AG04450 (cell line): ENCODE measurements around the gene RACGAP1. TPM values are rescaled to one million over a fixed set of nuclear protein-coding genes. Genes with fewer than 3 reads are reported as not detected.

Source experiments
- CTCF ChIA-PET: fragments of 300-600, 350-600 bp; formaldehyde crosslinking; extraction: SDS; loops from one replicate; lab custom pipeline; 2022; ENCODE audit warnings: antibody characterized with exemption, inconsistent platforms; lab: Charles Lee
- POLR2A ChIA-PET: fragments of 350-600 bp; formaldehyde crosslinking; extraction: SDS; loops from one replicate; lab custom pipeline; 2021; ENCODE audit warnings: antibody characterized with exemption, inconsistent platforms; lab: Yijun Ruan, JAX
- DNase-seq: peaks from one replicate; pipeline ENCODE4 v3.0.0-alpha.2; 2011; ENCODE audit warnings: low read depth, low spot score
- H3K27ac ChIP-seq: one replicate; pipeline ENCODE4 v1.5.1; 2012; ENCODE audit warnings: low read depth, low read length, control low read depth
- H3K27me3 ChIP-seq: one replicate; pipeline ENCODE4 v1.6.0; 2012; ENCODE audit warnings: low read length; ENCODE audit not compliant: control insufficient read depth, insufficient read depth
- H3K4me3 ChIP-seq: 2 replicates; pipeline ENCODE4 v1.5.1; 2011; ENCODE audit warnings: mild to moderate bottlenecking, low read depth, low read length, control low read depth
- H3K9me3 ChIP-seq: 2 replicates; pipeline ENCODE4 v1.5.1; 2012; ENCODE audit warnings: low read length; ENCODE audit not compliant: control insufficient read depth, insufficient read depth
- polyA plus RNA-seq: library from polyadenylated mRNA; depleted of rRNA; stranded (reverse); fragments of >200 nt; gene quantifications from 2 replicates; pipeline ENCODE4 v1.2.3, GENCODE V29; 2011
- TF ChIP-seq, protein P1 (sequence below): IDR thresholded peaks from 2 replicates; pipeline ENCODE4 v1.5.1; 2011; ENCODE audit warnings: low read depth, low read length, control low read depth, inconsistent platforms

RACGAP1 gene
- polyA plus RNA-seq, 1 experiment = 26.2 TPM

DNA sequence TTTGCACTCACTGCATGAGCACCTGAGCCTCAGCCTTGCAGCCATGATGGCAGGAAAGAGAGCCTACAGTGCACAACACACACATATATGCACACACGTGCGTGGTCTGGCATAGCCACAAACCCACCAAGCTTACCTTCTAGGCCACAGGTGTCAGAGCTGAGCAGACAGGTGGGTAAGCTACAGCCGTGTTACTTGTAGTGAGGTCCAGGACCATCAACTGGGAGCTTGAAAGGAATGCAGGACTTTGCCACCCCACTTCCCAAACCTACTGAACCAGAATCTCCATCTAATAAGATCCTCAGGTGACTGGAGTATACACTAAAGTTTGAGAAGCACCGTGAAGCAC lies 34.8 kb upstream of the RACGAP1 start:
- no peak for DNase-seq
- Histone ChIP-seq H3K9me3 (no peaks in the 10 kb centered on the region; the same call in 1 of the 2 replicates), H3K27ac (no peak overlapping the region), H3K27me3 (peaks cover 13% of the 10 kb centered on the region), H3K4me3 (no peak overlapping the region)
- CTCF ChIA-PET = interaction anchor here (0.8 to 6.4 kb wide), 4 partner anchors 10 to 115 kb away, joined by 3 to 38 read pairs (median 18); no protein-coding TSS in a partner anchor
- TF ChIP-seq, protein P1, sequence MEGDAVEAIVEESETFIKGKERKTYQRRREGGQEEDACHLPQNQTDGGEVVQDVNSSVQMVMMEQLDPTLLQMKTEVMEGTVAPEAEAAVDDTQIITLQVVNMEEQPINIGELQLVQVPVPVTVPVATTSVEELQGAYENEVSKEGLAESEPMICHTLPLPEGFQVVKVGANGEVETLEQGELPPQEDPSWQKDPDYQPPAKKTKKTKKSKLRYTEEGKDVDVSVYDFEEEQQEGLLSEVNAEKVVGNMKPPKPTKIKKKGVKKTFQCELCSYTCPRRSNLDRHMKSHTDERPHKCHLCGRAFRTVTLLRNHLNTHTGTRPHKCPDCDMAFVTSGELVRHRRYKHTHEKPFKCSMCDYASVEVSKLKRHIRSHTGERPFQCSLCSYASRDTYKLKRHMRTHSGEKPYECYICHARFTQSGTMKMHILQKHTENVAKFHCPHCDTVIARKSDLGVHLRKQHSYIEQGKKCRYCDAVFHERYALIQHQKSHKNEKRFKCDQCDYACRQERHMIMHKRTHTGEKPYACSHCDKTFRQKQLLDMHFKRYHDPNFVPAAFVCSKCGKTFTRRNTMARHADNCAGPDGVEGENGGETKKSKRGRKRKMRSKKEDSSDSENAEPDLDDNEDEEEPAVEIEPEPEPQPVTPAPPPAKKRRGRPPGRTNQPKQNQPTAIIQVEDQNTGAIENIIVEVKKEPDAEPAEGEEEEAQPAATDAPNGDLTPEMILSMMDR = no peak
- POLR2A ChIA-PET = no interaction called here

DNA sequence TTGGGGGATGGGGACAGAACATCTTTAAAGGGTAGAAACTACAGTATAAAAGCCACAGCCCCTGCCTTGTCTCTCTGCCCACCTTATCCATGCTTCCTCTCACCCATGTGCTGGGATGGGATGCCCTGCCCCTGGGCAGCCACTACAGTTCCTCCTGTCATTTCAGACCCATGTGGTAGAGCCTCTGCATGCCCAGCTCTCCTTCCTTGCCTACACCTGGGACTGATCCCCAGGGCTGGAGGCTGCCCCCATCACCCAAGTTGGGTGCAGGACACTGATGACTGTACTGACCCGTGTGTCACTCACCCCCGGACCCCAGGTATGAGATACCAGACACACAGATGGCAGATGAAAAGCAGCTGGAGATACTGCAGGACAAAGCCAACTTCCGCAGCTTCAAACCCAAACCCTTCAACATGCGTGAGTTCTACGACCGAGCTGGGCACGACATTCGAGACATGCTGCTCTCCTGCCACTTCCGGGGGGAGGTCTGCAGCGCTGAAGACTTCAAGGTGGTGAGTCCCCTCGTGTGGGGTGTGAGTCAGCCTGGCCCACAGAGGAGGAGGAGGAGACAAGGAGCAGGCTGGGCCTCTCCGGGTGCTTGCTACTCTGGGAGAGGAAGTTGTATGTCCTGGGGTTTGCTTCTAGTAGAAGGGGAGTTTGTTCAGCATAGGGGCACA lies 34.3 kb upstream of the RACGAP1 start:
- TF ChIP-seq, protein P1 = no peak
- Histone ChIP-seq H3K4me3 (no peak overlapping the region), H3K9me3 (no peaks in the 10 kb centered on the region; the same call in 1 of the 2 replicates), H3K27me3 (peaks cover 13% of the 10 kb centered on the region), H3K27ac (no peak overlapping the region)
- no peak for DNase-seq
- ChIA-PET CTCF (interaction anchor here (0.6 to 6.4 kb wide), 4 partner anchors 10 to 93 kb away, joined by 4 to 38 read pairs (median 18); no protein-coding TSS in a partner anchor), POLR2A (interaction anchor here (1.0 kb wide), 1 partner anchor 77 kb away, joined by 3 read pairs; no protein-coding TSS in a partner anchor)

DNA sequence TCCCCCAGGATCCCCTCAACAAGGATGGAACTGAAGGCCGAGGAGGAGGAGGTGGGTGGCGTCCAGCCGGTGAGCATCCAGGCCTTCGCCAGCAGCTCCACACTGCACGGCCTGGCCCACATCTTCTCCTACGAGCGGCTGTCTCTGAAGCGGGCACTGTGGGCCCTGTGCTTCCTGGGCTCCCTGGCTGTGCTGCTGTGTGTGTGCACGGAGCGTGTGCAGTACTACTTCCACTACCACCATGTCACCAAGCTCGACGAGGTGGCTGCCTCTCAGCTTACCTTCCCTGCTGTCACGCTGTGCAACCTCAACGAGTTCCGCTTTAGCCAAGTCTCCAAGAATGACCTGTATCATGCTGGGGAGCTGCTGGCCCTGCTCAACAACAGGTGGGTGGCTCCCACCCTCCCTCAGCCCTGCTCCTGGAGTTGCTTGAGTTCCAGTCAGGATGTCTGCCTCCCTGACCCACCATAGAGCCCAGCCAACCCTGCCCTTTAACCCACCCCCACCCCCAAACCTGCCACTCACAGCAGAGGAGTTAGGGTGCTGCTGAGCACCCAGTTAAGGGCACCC lies 33.5 kb upstream of the RACGAP1 start:
- peaks cover 13% of the 10 kb centered on the region for H3K27me3 ChIP-seq
- ChIA-PET CTCF (interaction anchor here (0.6 to 6.4 kb wide), 3 partner anchors 11 to 92 kb away, joined by 4 to 38 read pairs (median 30); no protein-coding TSS in a partner anchor), POLR2A (interaction anchor here (1.0 kb wide), 1 partner anchor 77 kb away, joined by 3 read pairs; no protein-coding TSS in a partner anchor)
- TF ChIP-seq, protein P1 = no peak
- no peak overlapping the region; the same call in 1 of the 2 replicates for H3K4me3 ChIP-seq
- no peak for DNase-seq
- no peak overlapping the region for H3K27ac ChIP-seq
- H3K9me3 ChIP-seq = no peaks in the 10 kb centered on the region; the same call in 1 of the 2 replicates

DNA sequence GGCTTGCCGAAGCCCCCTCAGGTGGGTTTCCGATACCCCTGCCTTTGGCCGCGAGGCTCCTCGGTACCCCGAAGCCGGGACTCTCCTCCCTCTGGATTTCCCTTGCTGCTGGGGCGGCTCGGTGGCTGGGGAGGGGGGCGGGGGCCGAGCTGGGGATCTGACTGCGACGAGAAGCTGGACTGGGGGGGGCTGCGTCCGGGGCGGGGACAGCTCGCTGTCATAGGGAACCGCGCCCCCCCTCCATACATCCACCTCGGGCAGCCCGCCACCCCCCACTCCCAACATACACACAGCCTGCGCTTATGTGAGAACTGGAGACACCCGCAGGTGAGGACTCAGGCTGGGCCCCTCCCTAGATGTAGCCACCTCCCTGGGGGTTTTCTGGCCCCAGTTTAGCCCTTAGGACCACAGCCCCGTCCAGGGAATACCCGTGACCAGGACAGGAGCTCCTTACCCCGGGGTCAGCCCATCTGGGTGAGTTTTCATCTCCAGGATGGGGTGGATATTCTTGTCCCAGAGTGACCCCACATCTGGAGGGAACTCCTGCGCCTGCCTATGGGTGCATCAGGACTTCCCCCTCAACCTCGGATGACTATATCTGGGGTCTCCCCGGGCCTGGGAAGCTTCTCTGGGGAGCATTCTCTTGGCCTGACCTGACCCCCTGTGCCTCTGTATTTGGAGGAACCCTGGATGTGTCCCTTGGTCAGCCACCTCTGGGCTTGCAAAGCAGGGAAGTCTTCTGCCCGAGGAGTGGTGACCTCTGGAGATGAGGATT lies 32.8 kb upstream of the RACGAP1 start:
- Histone ChIP-seq H3K4me3 (peak overlapping the region; percentile 72), H3K9me3 (no peaks in the 10 kb centered on the region; the same call in 1 of the 2 replicates), H3K27me3 (peaks cover 21% of the 10 kb centered on the region), H3K27ac (no peak overlapping the region)
- POLR2A ChIA-PET = interaction anchor here (1.0 kb wide), 1 partner anchor 76 kb away, joined by 3 read pairs; no protein-coding TSS in a partner anchor
- no peak for DNase-seq
- CTCF ChIA-PET = interaction anchor here (0.6 to 6.4 kb wide), 3 partner anchors 12 to 989 kb away, joined by 6 to 38 read pairs (median 30); no protein-coding TSS in a partner anchor
- TF ChIP-seq, protein P1 = no peak
